ENCODE measurements around the gene GCSAM. TPM values are rescaled to one million over a fixed set of nuclear protein-coding genes. Genes with fewer than 3 reads are reported as not detected.

GCSAM gene
- total and polyA plus RNA-seq, 2 donors (not counting 1 experiment from before 2014, with no cell fraction given): 14.9 to 24.6 TPM

- peaks cover 84 to 94% of the 10 kb centered on the region in 2 donors for H3K4me1 ChIP-seq (ENCODE audit: control insufficient read depth in 2 of 2, insufficient read depth in 2 of 2, low read length in 2 of 2)
- POLR2A ChIA-PET: no interaction called here
- H3K9me3 ChIP-seq (ENCODE audit: control extremely low read depth in 1 of 3, control insufficient read depth in 2 of 3, insufficient read depth in 1 of 3, low read length in 2 of 3): no peaks in the 10 kb centered on the region
- CTCF ChIA-PET: interaction anchor here (1.2 to 3.9 kb wide), 3 partner anchors 13 to 411 kb away, joined by 3 to 36 read pairs (median 6); partner anchors contain the start of gene GCSAM
- peak overlapping the region; percentile 67 to 78 for H3K27ac ChIP-seq (ENCODE audit: low read length in 2 of 2)
- Mint-ChIP-seq H3K4me1 (peaks cover 88% of the 10 kb centered on the region), H3K9me3 (ENCODE audit: insufficient read depth) (no peaks in the 10 kb centered on the region), H3K4me3 (peak overlapping the region; percentile 79), H3K27ac (peak overlapping the region; percentile 86), H3K27me3 (no peaks in the 10 kb centered on the region)
- H3K4me3 ChIP-seq (ENCODE audit: control extremely low read depth in 1 of 5, extremely low read depth in 1 of 5, insufficient read depth in 1 of 5, low read depth in 2 of 5, low read length in 4 of 5): peak overlapping the region in 1 of 5 experiments; percentile 45
- peak overlapping the region; percentile 56 for H3K4me2 ChIP-seq (replicated peaks; ENCODE audit: low read depth, low read length, poor library complexity, severe bottlenecking)
- peak overlapping the region; percentile 8 for H2AFZ ChIP-seq (ENCODE audit: insufficient read depth, low read depth, low read length, poor library complexity, severe bottlenecking)
- 10% methylated on average over 5 of the region's 9 CpGs for WGBS (ENCODE audit: insufficient coverage)
- ATAC-seq (ENCODE audit: low read depth) (peak; percentile 28), DNase-seq (peak; percentile 66)
- H3K79me2 ChIP-seq (ENCODE audit: control insufficient read depth, insufficient read depth, low read length): peaks cover 12% of the 10 kb centered on the region
- intact Hi-C loops (cut with micrococcal nuclease): no loop called here
- H3K36me3 ChIP-seq (replicated peaks in 1 of 2; ENCODE audit: control extremely low read depth in 1 of 2, control insufficient read depth in 1 of 2, extremely low read depth in 1 of 2, insufficient read depth in 2 of 2, low read length in 1 of 2): peaks cover 0 to 12% of the 10 kb centered on the region in 2 experiments
- TF ChIP-seq CTCF (IDR thresholded peaks at IDR 0.05): no peak
- no peak for TF ChIP-seq EZH2 (IDR thresholded peaks at IDR 0.05; ENCODE audit: borderline replicate concordance, insufficient read depth, low read depth, low read length, poor library complexity, severe bottlenecking)
- H3K9ac ChIP-seq (ENCODE audit: low read length): peak overlapping the region; percentile 30
- no peaks in the 10 kb centered on the region for H4K20me1 ChIP-seq (ENCODE audit: control insufficient read depth, insufficient read depth, low read length, poor library complexity, severe bottlenecking)
- no peaks in the 10 kb centered on the region for H3K27me3 ChIP-seq (replicated peaks in 1 of 4; ENCODE audit: control extremely low read depth in 1 of 4, control insufficient read depth in 3 of 4, insufficient read depth in 4 of 4, low read length in 3 of 4)
These were observed 12.8 kb downstream of the GCSAM start for GRCh38 chr3:112119962-112120836.

Data from B cell (primary cell).